ENCODE data around the gene ABCA4.

Gene ABCA4

DNA sequence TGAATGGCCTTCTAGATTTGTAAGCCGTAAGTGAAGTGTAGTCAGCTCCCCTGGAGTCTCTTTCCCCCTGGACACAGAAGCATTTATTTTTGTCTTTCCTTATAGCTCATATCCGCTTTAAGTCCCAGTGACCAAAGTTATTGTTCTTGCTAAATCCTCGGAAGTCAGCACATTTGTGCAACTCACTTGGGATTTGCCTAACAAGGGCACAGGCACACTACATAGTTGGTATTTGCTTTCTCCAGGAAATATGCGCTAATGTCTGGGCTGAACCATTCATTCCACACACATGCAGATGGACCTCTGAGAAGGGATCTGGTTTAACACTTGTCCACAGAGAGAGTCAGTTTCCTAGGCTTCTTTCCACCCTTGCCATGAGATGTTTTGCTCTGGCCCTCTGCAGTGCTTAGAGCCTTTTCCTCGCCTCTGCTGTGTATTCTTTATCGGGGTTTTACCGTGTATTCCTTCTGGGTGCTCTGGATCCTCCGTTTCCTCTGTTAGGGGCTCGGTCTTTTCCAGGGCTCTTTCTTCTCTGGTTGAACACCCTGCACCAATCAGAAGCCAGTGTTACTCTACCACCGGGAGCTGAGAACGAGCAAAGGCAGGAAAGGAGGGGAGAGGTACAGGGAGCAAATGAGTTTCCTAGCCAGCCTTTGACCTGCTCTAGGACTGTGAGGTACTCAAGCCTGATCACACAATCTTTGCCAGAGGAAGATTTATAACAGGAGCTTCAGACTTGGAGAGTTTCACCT, 72.4 kb downstream of the ABCA4 start:
- no peak for DNase-seq

DNA sequence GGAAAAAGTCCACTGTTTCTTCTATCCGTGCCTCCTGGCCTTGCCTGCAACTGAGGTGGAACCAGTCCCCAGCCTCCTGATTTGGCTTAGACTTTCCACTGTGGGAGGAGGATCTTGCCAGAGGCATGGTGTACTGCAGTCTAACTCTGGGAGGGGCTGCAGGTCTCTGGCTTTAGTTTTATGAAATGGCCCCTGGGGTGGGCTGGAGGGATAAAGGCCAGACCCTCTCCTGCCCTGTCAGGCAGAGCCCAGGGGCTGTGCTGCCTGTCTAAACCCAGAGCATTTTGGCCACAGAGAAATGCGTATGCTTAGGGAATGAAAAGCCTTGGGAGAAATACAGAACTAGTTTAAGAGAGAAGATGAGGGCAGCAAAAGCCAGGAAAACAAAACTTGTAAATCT, 73.0 kb downstream of the ABCA4 start:
- no peak for DNase-seq

DNA sequence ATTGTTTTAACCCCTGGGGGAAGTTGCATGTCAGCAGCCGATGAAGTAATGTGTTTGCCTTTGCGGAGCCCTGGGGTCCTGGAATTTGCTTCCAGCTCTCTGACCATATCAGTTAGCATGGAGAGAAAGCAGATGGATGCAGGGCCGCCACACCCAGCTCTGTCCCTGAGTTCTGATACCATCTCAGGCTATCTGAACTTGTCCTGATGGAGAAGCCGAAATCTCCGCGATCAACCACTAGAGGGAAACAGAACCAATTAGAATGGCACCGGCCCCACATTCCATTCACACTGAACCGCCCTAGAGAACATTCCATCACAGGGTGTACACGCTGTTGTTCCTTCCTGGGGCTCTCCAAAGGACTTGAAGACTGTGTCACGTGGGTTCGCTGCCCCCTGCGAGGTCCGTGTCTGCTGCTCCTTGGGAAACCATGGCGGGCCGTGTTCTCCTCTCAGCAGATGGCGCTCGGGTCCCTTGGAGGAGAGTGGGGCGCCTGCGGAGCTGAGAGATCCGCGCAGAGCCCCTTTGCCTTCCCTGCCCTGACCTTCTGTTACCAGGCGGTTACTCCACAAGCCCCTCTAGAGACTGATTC, 75.4 kb downstream of the ABCA4 start:
- DNase-seq: no peak

DNA sequence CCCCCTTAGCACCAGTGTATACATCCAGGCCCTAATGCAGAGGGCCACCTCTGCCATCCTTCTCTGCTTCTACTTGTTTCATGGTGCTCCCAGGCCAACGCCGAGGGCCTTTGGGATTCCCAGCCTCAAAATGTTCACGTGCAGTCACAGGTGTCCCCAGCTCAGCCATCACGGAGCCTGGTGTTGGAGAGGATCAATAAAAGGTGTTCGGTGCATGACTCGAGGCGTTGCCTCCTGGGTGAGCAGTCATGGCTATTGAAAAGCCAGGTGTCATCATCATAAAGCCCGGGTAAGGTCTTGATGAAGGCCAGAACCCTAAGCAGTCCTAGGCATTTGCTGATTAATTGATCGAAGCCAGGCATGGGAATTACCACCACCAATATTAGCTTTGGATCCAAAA, 76.1 kb downstream of the ABCA4 start:
- no peak for DNase-seq

DNA sequence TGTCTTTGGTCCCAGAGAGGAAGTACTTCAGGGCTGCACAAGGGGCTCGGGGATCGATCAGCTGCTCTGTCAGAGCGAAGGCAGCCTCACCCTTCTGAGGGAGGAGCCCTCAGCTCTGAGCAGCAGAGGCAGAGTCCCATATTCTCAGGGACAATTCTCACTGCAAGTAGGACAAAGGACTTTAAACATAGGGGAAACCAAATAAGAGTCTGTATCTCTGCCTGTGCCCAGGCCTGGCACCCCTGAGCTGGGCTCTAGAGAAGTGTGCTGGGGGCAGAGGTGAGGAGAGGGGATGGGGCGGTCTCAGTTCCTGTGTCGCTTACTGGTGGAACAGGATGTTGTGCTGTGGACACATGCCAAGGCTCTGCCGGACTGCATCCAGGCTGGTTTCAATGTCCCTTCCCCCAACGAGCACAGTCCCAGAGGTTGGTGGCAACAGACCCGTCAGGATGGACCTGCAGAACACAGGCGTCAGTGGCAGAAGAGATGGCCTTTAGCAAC, 76.6 kb downstream of the ABCA4 start:
- DNase-seq: no peak

DNA sequence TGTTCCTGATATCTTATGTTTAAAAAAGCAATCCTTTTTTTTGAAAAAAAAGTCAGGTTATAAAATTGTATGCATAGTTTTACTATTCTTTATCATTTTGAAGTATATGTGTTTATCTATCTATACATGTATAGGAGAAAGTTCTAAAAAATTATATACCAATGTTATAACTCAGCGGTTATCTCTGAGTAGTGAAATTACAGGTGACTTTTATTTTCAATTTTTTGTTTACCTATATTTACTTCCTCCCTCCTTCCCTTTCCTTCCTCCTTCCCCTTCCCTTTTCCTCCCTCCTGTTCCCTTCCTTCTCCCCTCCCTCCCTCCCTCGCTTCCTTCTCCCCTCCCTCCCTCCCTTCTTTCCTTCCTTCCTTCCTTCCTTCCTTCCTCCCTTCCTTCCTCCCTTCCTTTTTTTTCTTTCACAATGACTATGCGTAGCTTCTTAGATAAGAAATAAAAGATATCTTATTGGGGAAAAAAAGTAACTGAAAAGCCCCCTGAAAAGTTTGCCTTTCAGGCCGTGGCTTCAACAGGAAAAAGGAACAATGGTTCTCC, 77.1 kb downstream of the ABCA4 start:
- DNase-seq: no peak

DNA sequence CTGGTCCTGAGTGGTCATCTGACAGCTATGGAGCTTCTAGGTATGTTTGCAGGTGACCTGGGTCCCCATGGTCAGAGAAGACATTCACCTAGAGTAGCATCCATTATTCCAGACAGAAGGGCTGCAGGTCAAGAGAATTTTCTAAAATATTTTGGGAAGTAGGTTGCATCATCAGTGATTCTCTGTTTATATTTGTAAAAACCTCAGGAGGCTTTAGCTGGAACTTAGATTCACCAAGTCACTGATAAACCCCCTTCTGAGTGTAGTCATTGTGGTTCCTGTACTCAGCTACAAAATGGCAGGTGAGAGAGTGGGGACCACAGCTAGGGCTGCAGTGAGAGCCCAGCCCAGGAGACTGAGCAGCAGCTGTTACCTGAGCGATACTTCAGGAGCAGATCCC, 78.6 kb downstream of the ABCA4 start:
- no peak for DNase-seq

DNA sequence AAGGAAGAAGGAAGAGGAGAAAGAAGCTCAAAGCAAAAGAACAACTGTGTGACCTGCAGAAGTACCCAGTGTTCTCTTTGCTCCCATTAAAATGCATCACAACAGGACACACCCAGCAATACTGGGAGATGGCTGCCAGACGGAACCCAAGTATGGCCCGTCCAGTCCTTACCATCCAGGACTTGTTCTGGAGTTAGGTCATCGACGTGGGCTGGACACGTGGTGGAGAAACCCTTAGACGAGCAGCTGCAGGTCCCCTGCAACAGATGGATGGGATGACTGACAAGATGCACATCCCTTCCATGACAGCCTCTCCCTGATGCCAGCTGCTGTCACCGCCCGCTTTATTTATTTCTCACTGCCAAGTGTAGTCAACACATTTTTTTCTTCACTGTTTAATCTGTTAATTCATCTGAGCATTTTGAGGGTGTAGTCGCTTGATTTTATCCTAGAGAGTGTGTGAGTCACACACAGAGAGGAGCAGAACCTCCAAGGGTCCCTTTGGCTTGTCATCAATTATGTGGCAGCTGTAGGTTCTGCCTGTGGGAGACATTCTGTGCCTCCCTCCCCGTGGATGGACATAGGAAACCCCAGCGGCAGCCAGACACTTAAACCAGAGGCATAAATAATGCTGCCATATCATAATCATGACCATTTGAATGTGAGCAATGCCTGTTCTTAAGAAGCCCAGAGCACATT, 80.9 kb downstream of the ABCA4 start:
- DNase-seq: no peak

DNA sequence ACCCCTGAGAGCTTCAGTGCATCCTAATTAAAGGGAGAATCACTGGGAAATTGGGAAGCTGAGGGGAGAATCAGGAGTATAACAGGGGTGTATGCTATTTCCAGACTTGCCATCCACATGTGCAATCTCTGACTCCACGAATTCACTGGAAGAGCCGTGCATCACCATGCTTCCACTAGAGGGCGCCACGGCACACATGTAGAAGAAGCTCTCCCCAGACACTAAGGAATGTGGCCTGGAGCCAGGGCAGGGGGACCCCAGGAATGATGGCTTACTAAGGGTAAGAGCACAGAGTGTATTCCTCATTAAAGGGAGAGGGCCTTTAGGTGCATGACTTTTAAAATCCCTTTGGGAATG, 81.5 kb downstream of the ABCA4 start:
- no peak for DNase-seq

DNA sequence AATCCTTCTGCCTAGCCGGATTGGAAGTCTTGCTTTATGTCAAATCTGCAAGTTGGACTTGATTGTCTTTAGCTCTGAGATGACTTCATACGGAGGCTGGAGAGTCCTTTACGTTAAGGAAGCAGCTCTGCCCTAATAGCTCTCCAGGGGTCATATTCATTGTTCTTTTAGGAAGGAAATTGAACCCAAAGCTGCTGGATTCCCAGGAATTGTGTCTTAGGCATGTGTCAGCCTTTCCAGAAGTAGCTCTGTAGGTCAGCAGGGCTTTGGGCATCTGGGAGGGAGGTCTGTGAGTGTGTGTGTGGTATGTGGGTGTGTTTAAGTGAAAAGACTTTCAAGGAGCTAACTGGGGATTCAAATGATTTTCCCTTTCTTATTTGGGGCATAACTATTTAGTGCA, 82.4 kb downstream of the ABCA4 start:
- no peak for DNase-seq

DNA sequence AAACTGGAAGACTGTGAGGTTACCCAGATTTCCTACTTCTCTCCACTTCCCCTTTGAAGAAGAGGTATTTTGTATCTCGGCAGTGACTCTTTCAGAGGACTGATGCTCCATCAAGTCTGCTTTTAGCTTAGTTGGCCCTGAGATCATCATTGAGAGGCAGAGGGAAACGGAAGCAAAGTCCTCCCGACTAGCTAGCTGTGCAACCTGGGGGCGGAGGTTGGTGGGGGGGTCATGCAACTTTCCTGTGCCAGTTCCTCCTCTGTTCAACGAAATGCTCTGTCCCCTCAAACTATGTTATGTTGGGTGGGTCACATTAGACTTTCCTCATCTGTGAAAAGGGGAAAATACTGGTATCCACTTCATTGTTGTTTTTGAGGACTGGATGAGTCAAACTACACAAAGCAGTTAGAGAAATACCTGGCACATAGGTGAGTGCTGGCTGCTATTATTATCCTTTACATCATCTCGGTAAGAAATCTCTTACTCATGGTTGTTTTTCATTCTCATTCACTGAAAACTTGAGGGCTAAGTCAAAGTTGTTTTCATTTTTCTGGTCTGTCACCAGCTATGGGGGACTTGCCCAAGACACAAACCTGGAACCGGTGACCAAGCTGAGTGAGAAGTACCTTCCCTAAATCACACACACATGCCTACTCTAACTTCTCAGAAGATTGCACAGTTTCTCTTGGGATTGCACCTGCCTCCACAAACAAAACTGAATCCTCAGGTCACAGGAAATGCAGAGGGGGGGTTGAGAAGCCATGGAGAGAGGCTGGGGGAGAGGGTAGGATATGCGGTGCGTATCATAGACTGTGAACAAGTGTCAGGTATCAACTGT, 83.3 kb downstream of the ABCA4 start:
- DNase-seq: no peak

DNA sequence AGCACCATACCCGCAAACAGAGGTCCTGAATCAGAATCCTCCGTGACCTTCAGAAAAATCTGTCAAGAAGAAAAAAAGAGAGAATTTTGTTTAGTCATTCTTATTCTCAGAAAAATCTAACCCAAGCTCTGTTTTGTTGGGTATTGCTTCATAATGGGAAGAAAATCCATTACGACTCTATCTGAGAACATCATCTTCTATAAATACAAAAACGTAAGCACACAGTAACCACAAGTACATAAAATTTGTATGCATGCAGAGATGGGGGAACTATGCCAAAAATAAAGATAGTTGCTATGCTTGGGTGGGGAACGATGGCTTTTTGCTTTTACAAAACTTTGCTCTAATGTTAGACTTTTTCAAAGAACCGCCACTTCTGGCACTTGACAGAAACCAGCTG, 84.2 kb downstream of the ABCA4 start:
- DNase-seq: no peak

DNA sequence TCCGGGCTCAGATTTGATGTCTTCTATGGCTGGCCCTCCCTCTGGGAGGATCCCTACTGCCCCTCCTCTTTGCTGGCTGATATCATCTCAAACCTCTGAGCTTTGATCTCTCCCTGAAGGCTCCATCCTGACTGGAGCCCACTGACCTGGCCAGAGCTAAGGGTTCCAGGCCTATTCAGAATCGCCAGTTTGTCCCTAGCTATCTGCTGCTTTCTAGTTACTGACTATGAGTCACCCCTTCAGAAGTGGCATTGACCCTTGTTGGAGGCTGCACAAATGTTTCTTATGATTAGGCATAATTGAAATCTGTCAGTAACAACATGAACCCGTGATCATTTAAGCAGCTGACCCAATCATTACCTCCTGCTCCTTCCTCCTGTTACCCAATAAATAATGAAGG, 87.1 kb downstream of the ABCA4 start:
- no peak for DNase-seq

DNA sequence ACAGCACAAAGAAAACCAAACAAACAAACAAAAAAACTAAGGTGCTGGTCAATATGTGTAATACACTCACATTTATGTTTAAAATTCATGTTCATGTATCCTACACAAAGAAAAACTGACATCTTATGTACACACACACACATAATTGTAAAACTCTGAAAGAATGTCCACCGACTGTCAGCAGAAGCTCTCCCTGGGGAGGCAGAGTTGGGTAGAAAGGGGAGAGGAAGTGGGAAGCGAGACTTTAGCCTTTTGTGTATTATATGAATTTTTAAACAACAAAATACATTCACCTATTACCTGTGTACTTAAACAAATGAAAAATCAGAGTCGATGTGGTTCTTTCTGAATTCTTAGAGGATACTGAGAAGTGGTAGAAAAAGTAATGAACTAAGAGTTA, 88.3 kb downstream of the ABCA4 start:
- no peak for DNase-seq

DNA sequence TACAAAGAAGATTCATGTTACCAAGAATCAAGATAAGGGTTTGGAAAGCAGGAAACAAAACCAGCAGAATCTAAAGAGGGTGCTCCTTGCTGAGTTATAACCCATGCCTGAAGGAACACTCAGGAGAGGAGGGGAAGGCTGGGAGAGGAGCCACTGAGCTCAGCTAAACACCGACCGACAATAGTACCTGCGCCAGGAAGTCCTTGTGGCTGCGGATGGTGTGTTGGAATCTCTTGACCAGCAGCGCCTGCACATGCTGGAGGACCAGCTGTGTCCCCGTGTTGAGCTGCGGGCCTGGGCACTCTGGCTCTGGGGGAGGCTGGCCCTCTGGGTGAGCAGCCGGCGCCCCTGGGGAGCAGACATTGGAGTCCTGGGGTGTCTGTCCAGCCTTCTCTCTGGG, 89.4 kb downstream of the ABCA4 start:
- DNase-seq: no peak

DNA sequence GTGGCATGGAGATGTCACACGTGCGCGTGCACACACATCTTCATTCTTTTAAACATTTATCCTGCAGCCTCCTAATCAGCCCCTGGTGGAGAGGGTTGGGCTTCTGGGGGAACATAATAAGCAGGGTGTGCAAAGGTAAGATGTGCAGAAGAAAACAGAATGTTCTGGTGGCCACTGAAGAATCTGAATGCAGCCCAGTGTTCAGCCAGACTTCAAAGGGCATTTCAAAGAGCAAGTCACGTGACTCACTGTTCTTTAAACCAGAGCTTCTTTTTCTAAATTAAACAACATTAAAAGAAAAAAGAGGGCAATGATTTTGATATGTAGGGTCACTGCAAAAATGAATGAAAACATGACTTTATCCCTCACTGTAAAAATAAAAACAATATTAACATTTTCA, 89.8 kb downstream of the ABCA4 start:
- no peak for DNase-seq

DNA sequence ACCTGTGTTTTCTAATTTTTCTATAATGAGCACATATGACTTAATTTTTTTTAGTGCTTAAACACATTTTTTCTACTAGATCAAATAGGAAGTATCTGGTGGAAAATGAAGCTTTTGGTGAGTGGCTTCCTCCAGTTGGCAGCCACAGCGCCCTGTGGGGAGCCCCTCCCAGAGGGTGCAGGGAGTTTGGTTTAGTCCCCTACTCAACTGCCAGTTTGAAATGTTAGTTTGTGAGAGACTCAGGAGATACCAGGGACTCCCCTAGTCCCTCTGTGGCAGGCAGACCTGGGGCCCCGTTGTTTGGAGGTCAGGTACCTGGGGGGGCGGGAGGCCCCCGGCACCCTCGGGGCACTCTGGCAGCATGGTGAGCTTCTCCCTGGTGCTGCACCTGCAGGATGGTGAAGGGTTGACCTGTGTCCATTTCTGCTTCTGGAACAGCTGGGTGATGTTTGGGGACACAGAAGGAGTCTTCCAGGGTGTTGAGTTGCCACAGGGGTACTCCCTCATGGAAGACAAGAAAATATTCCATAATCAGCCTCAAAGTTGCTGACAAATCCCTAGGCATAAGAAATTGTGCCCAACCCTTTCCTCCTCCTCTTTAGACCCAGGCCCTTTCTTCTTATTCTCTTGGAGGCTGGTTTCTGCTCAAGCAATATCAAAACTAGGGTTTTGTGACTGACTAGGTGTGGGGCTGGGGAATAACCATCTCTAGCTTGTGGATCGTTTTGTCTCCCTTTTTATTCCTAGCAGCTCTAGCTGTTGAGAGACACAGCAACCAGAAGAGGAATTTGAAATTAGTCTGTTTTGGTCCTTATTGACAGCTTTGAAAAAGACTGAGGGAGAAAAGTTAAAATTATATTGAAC, 91.6 kb downstream of the ABCA4 start:
- no peak for DNase-seq

DNA sequence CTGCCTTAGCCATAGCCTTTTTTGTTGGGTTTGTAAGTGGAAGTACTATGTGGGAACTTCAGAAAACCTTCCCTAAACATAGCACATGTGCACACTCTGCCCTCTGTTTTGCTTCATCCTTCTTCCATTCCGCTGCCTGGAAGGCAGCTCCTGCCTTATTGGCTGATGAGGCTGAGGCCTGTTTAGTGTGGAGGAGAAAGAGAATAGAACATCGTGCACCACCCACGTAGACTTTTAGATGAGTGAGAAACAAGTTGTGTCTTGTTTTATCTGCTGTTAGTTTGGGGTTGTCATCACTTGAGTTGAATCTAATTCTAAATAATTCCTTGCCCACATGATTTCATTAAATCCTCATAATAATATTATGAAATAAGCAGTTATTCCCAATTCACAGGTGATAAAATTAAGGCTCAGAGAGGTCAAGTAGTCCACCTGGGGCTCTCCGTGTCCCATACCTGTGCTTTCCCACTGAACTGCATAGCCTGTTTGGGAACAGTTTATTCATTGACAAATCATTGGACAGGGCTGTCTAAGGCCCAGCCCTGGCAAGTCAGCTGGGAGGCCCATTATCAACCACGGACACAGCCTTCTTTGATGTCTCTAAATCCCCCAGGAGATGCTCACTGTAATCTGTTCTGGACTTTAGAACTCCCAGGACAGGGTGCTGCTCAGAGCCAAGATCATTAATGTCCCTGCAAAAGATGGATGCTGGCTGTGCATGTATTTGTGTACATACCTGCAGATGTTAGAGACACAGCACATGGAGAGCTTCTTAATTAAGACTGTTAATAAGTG, 93.0 kb downstream of the ABCA4 start:
- DNase-seq: no peak

DNA sequence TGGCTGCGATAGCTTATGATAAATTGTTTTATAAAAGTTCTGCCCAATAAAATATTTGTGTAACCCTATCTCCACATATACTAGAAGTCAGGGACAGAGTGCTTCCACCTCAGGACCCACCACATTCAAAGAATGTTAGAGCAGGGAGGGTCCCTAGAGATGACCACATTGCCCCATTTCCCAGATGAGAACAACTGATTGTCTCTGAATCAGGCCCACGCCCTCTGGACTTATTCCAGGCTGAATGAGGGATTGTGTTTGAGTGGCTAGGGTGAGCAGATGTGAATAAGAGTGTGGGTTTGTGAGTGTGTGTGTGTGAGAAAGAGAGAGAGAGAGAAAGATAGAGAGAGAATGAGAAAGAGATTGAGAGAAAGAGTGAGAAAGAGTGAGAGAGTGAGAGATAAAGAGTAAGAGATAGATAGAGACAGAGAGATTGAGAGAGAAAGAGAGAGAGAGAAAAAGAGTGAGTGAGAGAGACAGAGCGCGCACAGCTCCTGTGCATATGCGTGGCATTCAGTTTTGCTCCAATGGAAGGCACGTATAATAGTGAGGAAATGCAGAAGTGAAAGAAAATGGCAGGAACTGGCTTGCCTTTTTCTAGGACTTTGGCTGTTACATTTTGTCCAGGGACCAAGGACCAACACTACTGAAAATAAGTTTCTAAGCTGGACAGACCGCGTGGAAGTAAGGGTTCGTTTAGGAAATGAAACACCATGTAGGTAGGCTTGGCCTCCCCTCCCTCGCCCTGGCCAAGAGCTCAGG, 94.1 kb downstream of the ABCA4 start:
- DNase-seq: no peak
